Measurements from ENCODE around the gene MMP21. TPM values are rescaled to one million over a fixed set of nuclear protein-coding genes. Genes with fewer than 3 reads are reported as not detected.

Gene MMP21
- total RNA-seq, 1 experiment from 2014 or later, result not detected

Other genes with a start within 250 kb of the MMP21 start
- gene TEX36, start 92.7 kb downstream of the MMP21 start, total RNA-seq (2014; rRNA removed; shearing (Covaris generic)), result not detected in 2 replicates
- gene EDRF1, start 56.1 kb downstream of the MMP21 start, total RNA-seq (2014; rRNA removed; shearing (Covaris generic)), result 16.5 and 17.5 TPM in 2 replicates
- 98.4 and 101 TPM in 2 replicates for gene UROS, start 47.4 kb upstream of the MMP21 start, total RNA-seq (2014; rRNA removed; shearing (Covaris generic))
- 61.7 and 67.1 TPM in 2 replicates for gene BCCIP, start 47.7 kb upstream of the MMP21 start, total RNA-seq (2014; rRNA removed; shearing (Covaris generic))
- gene DHX32, start 105.5 kb upstream of the MMP21 start, total RNA-seq (2014; rRNA removed; shearing (Covaris generic)), result 39.5 and 40.1 TPM in 2 replicates
- 4.9 and 8.2 TPM in 2 replicates for gene FANK1, start 120.7 kb upstream of the MMP21 start, total RNA-seq (2014; rRNA removed; shearing (Covaris generic))